ENCODE measurements around the gene SSMEM1. TPM values are rescaled to one million over a fixed set of nuclear protein-coding genes. Genes with fewer than 3 reads are reported as not detected.

The SSMEM1 gene
- total and polyA plus RNA-seq, 9 of the 15 experiments (the other 6 are each of a cell fraction or from before 2014, with no cell fraction given) = 0.10 to 0.28 (median 0.18) TPM; not detected in 4

GRCh38 chr7:130213828-130214227 is 6.2 kb downstream of the SSMEM1 start:
- CTCF ChIA-PET (ENCODE audit: low intra/inter-chr PET ratio) = no interaction called here
- H3K4me3 ChIP-seq = no peak overlapping the region
- no peak for FAIRE-seq
- no peaks in the 10 kb centered on the region for H3K9me3 ChIP-seq (replicated peaks; ENCODE audit: control insufficient read depth, insufficient read depth, low read depth, low read length)
- no peak overlapping the region for H3K27ac ChIP-seq (ENCODE audit: extremely low read depth, low read depth, low read length)
- intact Hi-C loops (cut with micrococcal nuclease) = no loop called here
- H3K27me3 ChIP-seq (ENCODE audit: control insufficient read depth in 2 of 2, insufficient read depth in 2 of 2, low read length in 2 of 2) = no peaks in the 10 kb centered on the region
- POLR2A ChIA-PET = interaction anchor here (0.8 kb wide), 1 partner anchor 143 kb away, joined by 3 read pairs; the partner anchor contains the start of gene KLHDC10
- H3K36me3 ChIP-seq (ENCODE audit: control insufficient read depth, insufficient read depth, low read length) = no peaks in the 10 kb centered on the region
- no peaks in the 10 kb centered on the region for H3K9me1 ChIP-seq (ENCODE audit: control insufficient read depth, insufficient read depth, low read length)
- H3K79me2 ChIP-seq (ENCODE audit: control insufficient read depth, insufficient read depth, low read length) = no peaks in the 10 kb centered on the region
- TF ChIP-seq SAFB (IDR thresholded peaks at IDR 0.05; ENCODE audit: borderline replicate concordance, low read depth, low read length) (no peak), ZBTB34 (CRISPR knock-in tag; IDR thresholded peaks at IDR 0.05) (no peak), ZNF583 (CRISPR knock-in tag; IDR thresholded peaks at IDR 0.05) (no peak), ESRRB (CRISPR knock-in tag; IDR thresholded peaks at IDR 0.05; ENCODE audit: borderline replicate concordance) (no peak), ETS1 (conservative IDR thresholded peaks at IDR 0.05; ENCODE audit: control insufficient read depth, low read depth, low read length) (no peak)
- peak overlapping the region; percentile 27 for H2AFZ ChIP-seq (ENCODE audit: low read depth, low read length)
- BruUV-seq (replicated peaks) = no TSS peak
- peak; percentile 24; the same call in 1 of the 3 replicates for ATAC-seq
- H3K9ac ChIP-seq (ENCODE audit: insufficient read depth in 1 of 2, low read depth in 2 of 2, low read length in 2 of 2) = no peak overlapping the region
- in situ Hi-C loops (cut with MboI) = no loop called here
- WGBS (ENCODE audit: insufficient coverage, low coverage, missing lambda C conversion rate) = 57% methylated on average over 1 of the region's 1 CpG
- H4K20me1 ChIP-seq (replicated peaks; ENCODE audit: control insufficient read depth, insufficient read depth, low read length) = no peaks in the 10 kb centered on the region
- DNase-seq (ENCODE audit: extremely low read depth in 1 of 4, low spot score in 3 of 4) = no peak
- H3K4me2 ChIP-seq (ENCODE audit: insufficient read depth, low read length) = no peak overlapping the region
- H3K4me1 ChIP-seq (replicated peaks in 1 of 2; ENCODE audit: control insufficient read depth in 2 of 2, insufficient read depth in 2 of 2, low read length in 2 of 2) = peaks cover 7 to 11% of the 10 kb centered on the region in 2 experiments; a peak in 4 of 5 replicates
